ENCODE data around the gene CSRP1. TPM values are rescaled to one million over a fixed set of nuclear protein-coding genes. Genes with fewer than 3 reads are reported as not detected.

CSRP1 gene
- total RNA-seq, 2 donors from 2014 or later: 186 to 376 TPM

GRCh38 chr1:201471772-201472171 lies 35.2 kb downstream of the CSRP1 start:
- Histone ChIP-seq H3K27me3 (peaks cover 13% of the 10 kb centered on the region), H3K36me3 (no peaks in the 10 kb centered on the region), H3K27ac (no peak overlapping the region), H3K9ac (ENCODE audit: low read depth in 2 of 2, low read length in 2 of 2) (no peak overlapping the region), H3K4me1 (peaks cover 3% of the 10 kb centered on the region), H3K4me3 (no peak overlapping the region), H3K9me3 (no peaks in the 10 kb centered on the region)
- DNase-seq: no peak
- TF ChIP-seq CTCF (IDR thresholded peaks at IDR 0.05): no peak
- intact Hi-C loops (cut with DNase I): no loop called here

GRCh38 chr1:201470581-201470980 lies 36.3 kb downstream of the CSRP1 start:
- H3K27ac ChIP-seq: no peak overlapping the region
- peaks cover 13% of the 10 kb centered on the region for H3K27me3 ChIP-seq
- intact Hi-C loops (cut with DNase I): no loop called here
- H3K36me3 ChIP-seq: no peaks in the 10 kb centered on the region
- no peak overlapping the region for H3K9ac ChIP-seq (ENCODE audit: low read depth in 2 of 2, low read length in 2 of 2)
- DNase-seq: no peak
- no peaks in the 10 kb centered on the region for H3K9me3 ChIP-seq
- H3K4me3 ChIP-seq: no peak overlapping the region
- peaks cover 3% of the 10 kb centered on the region for H3K4me1 ChIP-seq
- no peak for TF ChIP-seq CTCF (IDR thresholded peaks at IDR 0.05)

GRCh38 chr1:201469645-201470074 lies 37.3 kb downstream of the CSRP1 start:
- no peak for DNase-seq
- H3K27me3 ChIP-seq: peaks cover 13% of the 10 kb centered on the region
- H3K4me1 ChIP-seq: peaks cover 3% of the 10 kb centered on the region
- H3K4me3 ChIP-seq: peak overlapping the region; percentile 69
- TF ChIP-seq CTCF (IDR thresholded peaks at IDR 0.05): no peak
- peak overlapping the region; percentile 60 to 81 for H3K9ac ChIP-seq (ENCODE audit: low read depth in 2 of 2, low read length in 2 of 2)
- H3K27ac ChIP-seq: peak overlapping the region; percentile 80
- H3K9me3 ChIP-seq: no peaks in the 10 kb centered on the region
- intact Hi-C loops (cut with DNase I): no loop called here
- no peaks in the 10 kb centered on the region for H3K36me3 ChIP-seq

GRCh38 chr1:201468844-201469644 lies 37.9 kb downstream of the CSRP1 start, which contains the start of gene PHLDA3:
PHLDA3 (minus strand) TSS chr1:201469188; CDS start chr1:201468786, 402 bp downstream.
- Histone ChIP-seq H3K36me3 (no peaks in the 10 kb centered on the region), H3K9ac (ENCODE audit: low read depth in 2 of 2, low read length in 2 of 2) (peak within 1 kb of the TSS; percentile 60 to 81), H3K27ac (peak within 1 kb of the TSS; percentile 80), H3K4me1 (peaks cover 3% of the 10 kb centered on the region), H3K27me3 (peaks cover 13% of the 10 kb centered on the region), H3K9me3 (no peaks in the 10 kb centered on the region), H3K4me3 (peak within 1 kb of the TSS; percentile 69)
- peak; percentile 79 for DNase-seq
- no peak for TF ChIP-seq CTCF (IDR thresholded peaks at IDR 0.05)
- intact Hi-C loops (cut with DNase I): no loop called here

GRCh38 chr1:201468501-201468843 lies 38.5 kb downstream of the CSRP1 start:
- Histone ChIP-seq H3K4me1 (peaks cover 3% of the 10 kb centered on the region), H3K4me3 (peak overlapping the region; percentile 69), H3K27me3 (peaks cover 13% of the 10 kb centered on the region), H3K27ac (peak overlapping the region; percentile 80), H3K9ac (ENCODE audit: low read depth in 2 of 2, low read length in 2 of 2) (peak overlapping the region; percentile 60 to 81), H3K36me3 (no peaks in the 10 kb centered on the region), H3K9me3 (no peaks in the 10 kb centered on the region)
- no peak for DNase-seq
- TF ChIP-seq CTCF (IDR thresholded peaks at IDR 0.05): no peak
- intact Hi-C loops (cut with DNase I): no loop called here
